Upper lobe of left lung (tissue), 6 donors: Measurements from ENCODE around the gene TBC1D1. TPM values are rescaled to one million over a fixed set of nuclear protein-coding genes. Genes with fewer than 3 reads are reported as not detected.

Experiments used
- ATAC-seq, 2 donors: fragments of 200-7000 bp; cut with Tn5 transposase; one replicate each; pipeline ENCODE4 v1.9.1; 2022; ENCODE audit warnings: mild to moderate bottlenecking in 2 of 2, moderate library complexity in 2 of 2; ENCODE audit not compliant: low FRiP score in 2 of 2
- DNase-seq, 2 donors: peaks; one replicate each; pipeline ENCODE4 v3.0.0-alpha.2; 2019 to 2020
- H3K27ac ChIP-seq, 4 donors: fragments of 200-600 bp; sonication (generic); one replicate each; pipeline ENCODE4 v1.5.1; 2016 to 2019
- H3K27me3 ChIP-seq, 4 donors: fragments of 200-600 bp; sonication (generic); one replicate each; pipeline ENCODE4 v1.5.1; 2017 to 2019
- H3K36me3 ChIP-seq, 4 donors: fragments of 200-600 bp; sonication (generic); one replicate each; pipeline ENCODE4 v1.5.1; 2016 to 2019
- H3K4me1 ChIP-seq, 4 donors: fragments of 200-600 bp; sonication (generic); one replicate each; pipeline ENCODE4 v1.5.1; 2018 to 2019
- H3K4me3 ChIP-seq, 4 donors: fragments of 200-600 bp; sonication (generic); one replicate each; pipeline ENCODE4 v1.5.1; 2017 to 2019; ENCODE audit warnings: mild to moderate bottlenecking in 2 of 4, moderate library complexity in 1 of 4
- H3K9me3 ChIP-seq, 4 donors: fragments of 200-600 bp; sonication (generic); one replicate each; pipeline ENCODE4 v1.5.1; 2018 to 2019
- EP300 ChIP-seq, 4 donors: sonication (generic); formaldehyde crosslinking; IDR thresholded peaks; one replicate each; pipeline ENCODE4 v1.5.1; 2017; ENCODE audit warnings: antibody characterized with exemption in 4 of 4, control low read depth in 2 of 4
- POLR2A ChIP-seq, 4 donors: fragments of 450-650 bp; IDR thresholded peaks; one replicate each; pipeline ENCODE4 v1.5.1; 2016 to 2017; ENCODE audit warnings: antibody characterized with exemption in 4 of 4, mild to moderate bottlenecking in 2 of 4
- POLR2AphosphoS5 ChIP-seq, 2 donors: sonication (generic); formaldehyde crosslinking; IDR thresholded peaks; one replicate each; pipeline ENCODE4 v1.5.1; 2017; ENCODE audit warnings: antibody characterized with exemption in 2 of 2
- WGBS, 2 donors: methylation state at CpG; one replicate each; pipeline ENCODE4 v1.1.5; 2017 to 2018; 5-methylcytosine and 5-hydroxymethylcytosine counted together
- total RNA-seq, 6 donors: library from RNA; depleted of rRNA in 4 of 6; stranded (reverse); fragments of >200 nt in 4 of 6; gene quantifications; one replicate each; pipeline versions ENCODE4 v1.1.0 to v1.2.1, GENCODE V29; 2016 to 2021
- TF ChIP-seq, protein P1 (sequence below), 6 experiments: fragments of 450-650 bp in 4 of 6; fragments of 200-600 bp in 2 of 6; sonication (generic) in 2 of 6; IDR thresholded peaks; one replicate each; pipeline ENCODE4 v1.5.1; 2016 to 2019; ENCODE audit warnings: antibody characterized with exemption in 6 of 6
- donor health status: DM: no; HTN: no; CAD: no; lungs with moderate emphysema.
- donor health status: DM: no; HTN: yes; CAD: no; lungs with severe emphysema.

TBC1D1 gene
- total RNA-seq, 6 donors from 2014 or later: 45.1 to 68.1 (median 58.0) TPM

GRCh38 chr4:37927434-37927833 lies 36.5 kb downstream of the TBC1D1 start:
- 93 to 95% methylated on average over 4 of the region's 4 CpGs for whole genome bisulfite sequencing, 2 donors
- no peak for ATAC-seq

DNA sequence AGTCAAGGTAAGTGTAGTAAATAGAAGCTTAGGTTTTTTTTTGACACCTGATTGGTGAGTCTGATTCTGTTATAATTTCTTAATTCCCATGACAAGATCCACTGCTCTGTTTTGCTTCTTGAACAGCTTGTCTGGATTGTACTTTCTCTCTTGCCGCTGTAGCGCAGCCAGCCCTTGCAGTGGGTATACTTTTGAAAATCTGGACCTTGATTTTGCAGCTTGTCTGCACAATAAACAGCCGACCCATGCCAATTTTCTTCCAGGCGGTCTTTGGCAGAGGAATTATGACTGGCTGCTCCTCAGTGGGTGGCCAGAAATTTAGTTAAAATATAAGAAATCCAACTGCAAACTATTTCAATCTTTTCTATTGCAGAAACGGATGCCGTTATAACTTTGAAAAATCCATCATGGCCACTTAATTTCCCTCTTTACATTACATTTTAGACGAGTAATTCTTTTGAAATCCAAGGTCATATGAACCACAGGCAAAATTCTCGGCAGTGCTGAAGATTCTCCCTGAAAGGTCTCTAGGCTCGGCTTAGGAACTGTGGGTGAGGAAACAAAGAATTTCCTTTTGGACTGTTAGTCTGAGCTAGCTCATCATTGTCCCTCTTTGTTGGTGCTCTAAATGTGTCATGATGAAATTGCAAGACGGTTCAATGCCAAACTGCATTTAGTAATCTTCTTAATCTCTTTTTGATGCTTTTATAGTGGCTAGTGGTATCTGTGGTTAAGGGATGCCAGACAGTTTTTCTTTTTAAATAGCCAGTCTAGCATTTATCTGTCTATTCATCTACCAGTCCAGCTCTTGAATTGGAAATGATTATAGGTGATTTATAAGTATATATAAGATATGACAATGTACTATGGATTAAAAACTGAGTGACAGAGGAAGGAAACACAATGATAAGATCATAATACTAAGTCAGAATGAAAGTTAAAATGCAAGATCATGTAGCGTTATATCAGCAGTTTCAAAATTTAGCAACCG lies 37.8 kb downstream of the TBC1D1 start:
- Histone ChIP-seq H3K9me3 (no peaks in the 10 kb centered on the region), H3K27me3 (no peaks in the 10 kb centered on the region), H3K27ac (no peak overlapping the region), H3K4me3 (no peak overlapping the region), H3K4me1 (peaks cover 0 to 8% (median 2%) of the 10 kb centered on the region in 4 donors), H3K36me3 (no peaks in the 10 kb centered on the region)
- no peak for DNase-seq
- ATAC-seq: peak in 1 of 2 donors; percentile 45
- TF ChIP-seq EP300 (IDR thresholded peaks at IDR 0.05) (no peak), POLR2AphosphoS5 (IDR thresholded peaks at IDR 0.05) (no peak), POLR2A (IDR thresholded peaks at IDR 0.05) (no peak)
- TF ChIP-seq, protein P1, sequence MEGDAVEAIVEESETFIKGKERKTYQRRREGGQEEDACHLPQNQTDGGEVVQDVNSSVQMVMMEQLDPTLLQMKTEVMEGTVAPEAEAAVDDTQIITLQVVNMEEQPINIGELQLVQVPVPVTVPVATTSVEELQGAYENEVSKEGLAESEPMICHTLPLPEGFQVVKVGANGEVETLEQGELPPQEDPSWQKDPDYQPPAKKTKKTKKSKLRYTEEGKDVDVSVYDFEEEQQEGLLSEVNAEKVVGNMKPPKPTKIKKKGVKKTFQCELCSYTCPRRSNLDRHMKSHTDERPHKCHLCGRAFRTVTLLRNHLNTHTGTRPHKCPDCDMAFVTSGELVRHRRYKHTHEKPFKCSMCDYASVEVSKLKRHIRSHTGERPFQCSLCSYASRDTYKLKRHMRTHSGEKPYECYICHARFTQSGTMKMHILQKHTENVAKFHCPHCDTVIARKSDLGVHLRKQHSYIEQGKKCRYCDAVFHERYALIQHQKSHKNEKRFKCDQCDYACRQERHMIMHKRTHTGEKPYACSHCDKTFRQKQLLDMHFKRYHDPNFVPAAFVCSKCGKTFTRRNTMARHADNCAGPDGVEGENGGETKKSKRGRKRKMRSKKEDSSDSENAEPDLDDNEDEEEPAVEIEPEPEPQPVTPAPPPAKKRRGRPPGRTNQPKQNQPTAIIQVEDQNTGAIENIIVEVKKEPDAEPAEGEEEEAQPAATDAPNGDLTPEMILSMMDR (IDR thresholded peaks at IDR 0.05): no peak
- WGBS, 2 donors: 61 to 64% methylated on average over 12 of the region's 12 CpGs

More at GRCh38 chr4:37927434-37927833, 36.5 kb downstream of the TBC1D1 start:
- TF ChIP-seq, protein P1 (IDR thresholded peaks at IDR 0.05): no peak
- TF ChIP-seq POLR2A (IDR thresholded peaks at IDR 0.05) (no peak), EP300 (IDR thresholded peaks at IDR 0.05) (no peak), POLR2AphosphoS5 (IDR thresholded peaks at IDR 0.05) (no peak)
- Histone ChIP-seq H3K4me1 (peaks cover 0 to 8% (median 2%) of the 10 kb centered on the region in 4 donors), H3K9me3 (no peaks in the 10 kb centered on the region), H3K36me3 (no peaks in the 10 kb centered on the region), H3K27me3 (no peaks in the 10 kb centered on the region), H3K4me3 (no peak overlapping the region), H3K27ac (no peak overlapping the region)
- no peak for DNase-seq

- Histone ChIP-seq H3K9me3 (no peaks in the 10 kb centered on the region), H3K4me3 (no peak overlapping the region), H3K27me3 (no peaks in the 10 kb centered on the region), H3K36me3 (no peaks in the 10 kb centered on the region), H3K27ac (no peak overlapping the region), H3K4me1 (no peaks in the 10 kb centered on the region)
- ATAC-seq (no peak), DNase-seq (no peak)
- TF ChIP-seq POLR2A (IDR thresholded peaks at IDR 0.05): no peak
- TF ChIP-seq EP300 (IDR thresholded peaks at IDR 0.05): no peak
- no peak for TF ChIP-seq POLR2AphosphoS5 (IDR thresholded peaks at IDR 0.05)
- TF ChIP-seq, protein P1 (IDR thresholded peaks at IDR 0.05): no peak
- 90 to 98% methylated on average over 8 of the region's 8 CpGs for WGBS, 2 donors
Measured at GRCh38 chr4:37934096-37934495, 43.2 kb downstream of the TBC1D1 start.

GRCh38 chr4:37934609-37935008 lies 43.7 kb downstream of the TBC1D1 start:
- no peak overlapping the region for H3K4me3 ChIP-seq
- H3K36me3 ChIP-seq: no peaks in the 10 kb centered on the region
- no peaks in the 10 kb centered on the region for H3K27me3 ChIP-seq
- TF ChIP-seq EP300 (IDR thresholded peaks at IDR 0.05): no peak
- TF ChIP-seq, protein P1 (IDR thresholded peaks at IDR 0.05): no peak
- TF ChIP-seq POLR2AphosphoS5 (IDR thresholded peaks at IDR 0.05): no peak
- TF ChIP-seq POLR2A (IDR thresholded peaks at IDR 0.05): no peak
- 79 to 85% methylated on average over 3 of the region's 3 CpGs for WGBS, 2 donors
- no peak overlapping the region for H3K27ac ChIP-seq
- no peaks in the 10 kb centered on the region for H3K4me1 ChIP-seq
- ATAC-seq (no peak), DNase-seq (no peak)
- no peaks in the 10 kb centered on the region for H3K9me3 ChIP-seq
